ENCODE measurements around the gene RBMS1.

- no peak for TF ChIP-seq CTCF (IDR thresholded peaks at IDR 0.05; ENCODE audit: poor library complexity, severe bottlenecking)
- no peak for TF ChIP-seq SMC3 (conservative IDR thresholded peaks at IDR 0.05; ENCODE audit: poor library complexity)
- TF ChIP-seq EP300 (conservative IDR thresholded peaks at IDR 0.05; ENCODE audit: poor library complexity, severe bottlenecking) = no peak
- TF ChIP-seq EZH2 (IDR thresholded peaks at IDR 0.05; ENCODE audit: borderline replicate concordance, insufficient read depth, low read length, poor library complexity, severe bottlenecking) = no peak
- TF ChIP-seq MXI1 (conservative IDR thresholded peaks at IDR 0.05; ENCODE audit: poor library complexity, severe bottlenecking) = no peak
- no peak for TF ChIP-seq POLR2AphosphoS5 (IDR thresholded peaks at IDR 0.05)
Observed at GRCh38 chr2:160467086-160467485, 26.5 kb downstream of the RBMS1 start.

Data from neural cell (in vitro differentiated cells).